Suppressor macrophage treated with lipopolysaccharide for 1 hour (primary cell): ENCODE data around the gene TRIM44.
"Not testable (repeated sequence)": the region's sequence is repeated elsewhere in the genome, so short reads cannot be mapped to it uniquely, and the experiment has no call there.

Source experiments
- DNase-seq, 3 donors: peaks; one replicate each; pipeline ENCODE4 v3.0.0-alpha.2; 2020 to 2022

The TRIM44 gene

DNA sequence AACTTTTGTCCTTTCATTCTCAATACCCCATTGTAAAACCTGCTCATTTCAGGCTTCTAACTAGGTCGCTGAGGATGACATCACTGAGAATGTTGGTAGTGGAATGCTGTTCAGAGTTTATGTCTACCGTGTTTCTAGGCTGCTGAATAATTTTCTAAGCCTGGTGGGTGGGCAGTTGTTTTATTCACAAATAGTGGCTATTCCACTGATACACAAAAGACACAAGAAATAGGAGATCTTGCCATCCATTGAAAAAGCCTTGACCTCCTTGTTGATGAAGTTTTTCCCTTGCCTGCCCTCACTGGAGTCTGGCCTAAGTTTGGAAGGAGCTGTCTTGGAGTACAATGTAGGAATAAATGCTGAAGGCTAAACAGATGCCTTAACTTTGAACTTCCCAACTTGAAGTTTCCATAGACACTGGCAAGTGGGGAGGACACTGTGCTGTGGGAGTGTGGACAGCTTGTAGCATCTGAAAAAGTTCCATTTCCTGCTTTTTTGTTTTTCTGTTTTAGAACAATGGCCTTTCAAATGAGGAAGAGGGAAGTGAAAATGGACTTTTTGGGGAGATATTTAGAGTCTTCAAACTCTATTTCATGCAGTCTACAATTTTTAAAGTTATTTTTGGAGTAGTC, 59.2 kb downstream of the TRIM44 start:
- DNase-seq: peak; percentile 28 to 61 (median 60)

DNA sequence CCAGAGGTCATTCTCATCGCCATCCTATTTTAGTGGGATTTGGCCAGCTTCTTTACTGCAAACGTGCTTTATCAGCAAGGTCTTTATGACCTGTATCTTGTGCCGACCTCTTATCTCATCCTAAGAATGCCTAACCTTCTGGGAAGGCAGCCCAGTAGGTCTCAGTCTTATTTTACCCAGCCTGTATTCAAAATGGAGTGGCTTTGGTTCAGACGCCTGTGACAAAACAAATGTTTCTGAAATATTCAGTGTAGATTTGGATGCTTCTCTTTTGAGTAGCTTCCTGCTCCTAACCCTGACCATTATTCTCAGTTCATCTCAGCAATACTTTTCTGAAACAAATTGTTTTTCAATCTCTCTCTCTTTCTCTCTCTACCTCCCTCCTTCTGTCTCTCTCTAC, 60.1 kb downstream of the TRIM44 start:
- no peak for DNase-seq

DNA sequence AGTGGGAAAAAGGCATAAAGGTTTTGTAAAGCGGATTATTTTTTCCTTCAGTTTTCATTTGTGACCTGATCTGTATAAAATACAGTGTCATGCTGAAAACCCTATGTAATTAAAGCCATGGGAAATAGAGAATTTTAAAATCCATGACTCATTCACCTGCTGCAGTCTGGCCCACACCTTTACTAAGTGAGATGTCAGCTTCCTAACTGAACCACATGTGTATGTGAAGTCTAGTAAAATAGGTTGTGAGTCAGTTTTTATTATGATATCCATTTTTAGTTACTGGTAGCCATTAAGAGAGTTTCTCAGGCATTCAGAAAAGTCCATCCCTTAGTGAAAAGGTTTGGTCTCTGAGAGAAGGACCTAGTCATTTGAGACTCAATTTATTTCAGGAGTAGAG, 60.9 kb downstream of the TRIM44 start:
- no peak for DNase-seq

DNA sequence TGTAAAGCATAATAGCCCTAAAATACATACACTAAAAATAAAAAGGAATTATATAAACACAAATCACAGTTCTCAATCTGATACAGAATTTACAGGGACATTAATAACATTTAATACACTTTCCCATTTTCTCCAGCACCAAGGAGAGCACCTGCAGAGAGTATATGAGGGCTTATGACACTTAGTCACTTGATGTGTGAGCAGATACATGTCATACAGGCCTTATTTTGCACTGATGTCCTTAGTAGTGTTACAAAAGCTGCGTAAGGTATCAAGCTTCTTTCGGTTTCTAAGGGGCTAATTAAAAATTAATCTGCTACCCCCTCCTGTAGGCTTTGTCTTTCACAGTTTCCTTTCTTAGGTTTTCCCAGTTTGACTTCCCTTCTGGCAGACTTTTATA, 61.3 kb downstream of the TRIM44 start:
- peak; percentile 24 to 41 (median 26) for DNase-seq

- DNase-seq: peak in 1 of 3 donors; percentile 10
These were observed 63.3 kb downstream of the TRIM44 start for GRCh38 chr11:35725885-35726284.

GRCh38 chr11:35727140-35727539, 64.6 kb downstream of the TRIM44 start:
- no peak for DNase-seq

DNA sequence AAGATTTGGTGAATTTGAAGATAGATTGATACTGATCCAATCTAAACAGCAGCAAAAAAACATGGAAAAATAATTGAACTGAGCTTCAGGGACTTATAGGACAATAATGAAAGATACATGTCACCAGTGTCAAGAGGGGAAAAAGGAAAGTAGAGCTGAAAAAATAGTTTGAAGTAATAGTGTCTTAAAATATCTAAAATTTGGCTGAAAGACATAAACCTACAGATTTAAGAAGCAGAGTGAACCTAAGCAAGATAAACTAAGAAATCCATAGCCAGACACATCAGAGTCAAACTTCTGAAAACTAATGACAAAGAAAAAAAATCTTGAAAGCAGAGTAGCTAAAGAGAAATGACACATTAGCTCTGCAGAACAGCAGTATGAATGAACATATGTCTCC, 67.7 kb downstream of the TRIM44 start:
- DNase-seq: no peak

DNA sequence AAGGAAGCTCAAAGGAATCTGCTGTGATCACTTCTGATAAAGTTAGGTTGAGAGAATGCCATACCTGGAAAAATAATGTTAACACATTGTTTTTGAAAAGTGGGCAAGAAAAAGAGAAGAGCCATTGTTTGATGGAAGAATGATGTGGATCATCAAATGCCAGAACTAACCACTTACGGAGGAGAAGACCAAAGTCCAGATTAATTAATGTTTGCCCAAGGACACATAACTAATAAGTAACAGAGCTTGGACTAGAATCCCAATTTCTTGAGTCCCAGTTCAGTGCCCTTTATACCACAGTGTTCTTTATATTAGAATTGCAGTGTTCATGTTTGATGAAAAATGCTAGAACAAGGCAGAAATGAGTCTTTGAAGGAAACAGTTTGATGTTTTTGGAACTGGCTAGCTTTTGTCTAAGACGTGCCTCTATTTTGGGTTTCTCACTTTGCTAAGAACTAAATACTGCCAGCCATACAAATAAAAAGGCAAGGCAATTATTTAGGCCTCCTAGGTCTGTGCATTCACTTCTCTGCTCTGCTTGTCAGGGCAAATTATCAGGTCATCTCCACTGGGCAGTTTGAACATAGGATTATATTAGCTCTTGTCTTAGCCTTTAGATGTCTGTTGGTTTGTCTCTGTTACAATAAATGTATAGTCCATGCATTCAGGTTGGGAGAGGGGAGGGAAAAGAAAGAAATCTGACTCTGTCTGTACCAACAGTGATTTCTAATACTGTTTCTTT, 72.3 kb downstream of the TRIM44 start:
- DNase-seq: no peak

DNA sequence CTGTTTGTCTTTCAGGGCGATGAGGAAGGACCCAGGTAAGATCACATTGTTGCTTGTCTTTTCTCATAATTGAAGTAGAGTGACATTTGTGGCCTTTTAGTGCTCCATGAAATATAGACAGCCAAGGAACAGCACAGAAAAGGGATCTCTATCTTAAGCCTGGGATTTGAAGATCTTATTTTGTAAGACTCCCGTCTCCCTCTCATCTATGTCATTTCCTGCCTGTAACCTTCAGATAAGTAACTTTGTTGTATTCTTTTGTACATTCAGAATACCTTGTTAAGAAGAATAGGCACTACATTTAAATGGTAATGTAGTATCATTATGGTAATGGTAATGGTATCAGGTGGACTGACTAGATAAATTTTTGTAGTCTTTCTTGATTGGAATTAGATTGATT, 72.8 kb downstream of the TRIM44 start:
- DNase-seq: no peak

GRCh38 chr11:35735903-35736302, 73.3 kb downstream of the TRIM44 start:
- no peak for DNase-seq

DNA sequence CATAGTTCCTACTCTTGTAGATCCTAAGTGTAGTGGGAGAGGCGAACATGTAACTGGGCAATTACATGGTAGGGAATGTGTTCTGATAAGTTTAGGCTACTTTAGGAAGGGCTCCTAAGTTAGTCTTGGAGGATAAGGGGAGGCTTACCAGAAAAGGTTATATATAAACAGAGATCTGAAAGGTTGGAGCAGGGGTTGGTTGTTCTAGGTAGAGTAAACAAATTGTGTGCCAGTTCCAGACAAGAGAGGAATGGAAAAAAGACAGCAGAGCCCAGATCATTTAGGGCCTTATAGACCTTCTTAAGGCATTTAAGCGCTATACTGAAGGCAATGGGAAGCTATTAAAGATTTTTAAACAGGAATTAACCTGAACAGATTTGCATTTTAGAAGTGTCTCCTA, 74.4 kb downstream of the TRIM44 start:
- DNase-seq: no peak

DNA sequence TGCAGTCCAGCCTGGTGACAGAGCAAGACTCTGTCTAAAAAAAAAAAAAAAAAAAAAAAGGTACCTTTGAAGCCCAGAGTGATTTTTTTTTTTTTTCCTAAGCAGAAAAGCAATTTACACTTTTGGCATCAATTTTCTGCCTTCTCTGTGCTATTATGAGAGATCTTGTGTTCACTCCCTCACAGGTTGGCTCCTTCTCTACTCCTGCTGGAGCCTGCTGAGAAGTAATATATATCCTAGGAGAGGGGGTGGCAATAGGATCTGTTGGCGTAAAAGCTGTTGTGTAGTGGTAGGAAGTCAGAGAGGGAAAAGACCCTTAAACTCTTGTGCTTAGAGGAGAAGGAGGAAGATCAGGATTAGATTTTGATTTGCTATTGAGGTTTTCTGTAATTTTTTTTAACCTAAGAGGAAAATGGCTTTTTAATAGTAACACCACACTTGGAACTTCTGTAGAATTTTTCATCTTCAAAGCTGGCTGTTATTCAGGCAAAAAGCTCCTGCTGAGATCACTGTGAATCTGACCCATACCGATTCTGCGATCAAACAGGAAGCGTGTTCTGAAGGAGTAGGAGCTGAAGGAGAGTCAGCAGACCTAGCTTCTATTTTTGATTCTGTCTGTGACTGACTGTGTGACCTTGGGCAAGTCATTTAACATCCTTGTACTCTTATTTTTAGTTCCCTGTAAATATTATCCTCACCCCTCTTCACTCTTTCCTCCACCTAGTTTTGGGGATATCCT, 77.7 kb downstream of the TRIM44 start:
- peak; percentile 24 to 32 (median 29) for DNase-seq

DNA sequence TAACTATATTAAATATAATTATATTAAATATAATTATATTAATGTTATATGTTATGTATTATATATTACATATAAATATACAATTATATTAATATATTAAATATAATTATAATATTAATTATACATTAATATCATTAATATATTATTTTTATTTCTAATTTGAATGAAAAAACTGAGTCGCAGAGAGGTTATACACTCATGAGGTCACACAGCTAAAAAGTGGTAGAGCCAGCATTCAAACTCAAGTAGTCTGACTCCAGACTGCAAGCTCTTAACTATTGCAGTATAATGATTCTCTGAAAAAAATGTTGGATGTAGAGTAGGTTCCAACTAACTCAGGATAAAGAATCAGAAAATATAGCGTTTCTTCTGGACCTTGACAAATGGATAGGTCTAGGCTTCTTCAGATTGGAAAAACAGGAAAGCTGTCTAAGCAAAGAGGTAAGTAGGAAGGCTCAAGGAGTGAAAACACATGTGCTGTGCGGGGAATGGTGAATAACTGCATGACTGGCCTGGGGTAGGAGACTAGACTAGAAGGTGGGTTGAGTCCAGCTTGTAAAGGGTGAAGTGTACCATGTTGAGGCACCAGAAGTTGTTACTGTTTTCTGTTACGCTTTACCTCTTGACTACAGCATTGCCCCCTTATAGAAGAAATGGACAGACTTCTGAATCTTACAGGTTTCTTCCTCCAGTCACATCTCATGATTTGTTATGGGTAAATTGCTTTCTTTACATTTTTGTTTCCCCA, 80.3 kb downstream of the TRIM44 start:
- DNase-seq: no peak

GRCh38 chr11:35746356-35747153, 84.0 kb downstream of the TRIM44 start:
- peak; percentile 6 to 41 (median 38) for DNase-seq

DNA sequence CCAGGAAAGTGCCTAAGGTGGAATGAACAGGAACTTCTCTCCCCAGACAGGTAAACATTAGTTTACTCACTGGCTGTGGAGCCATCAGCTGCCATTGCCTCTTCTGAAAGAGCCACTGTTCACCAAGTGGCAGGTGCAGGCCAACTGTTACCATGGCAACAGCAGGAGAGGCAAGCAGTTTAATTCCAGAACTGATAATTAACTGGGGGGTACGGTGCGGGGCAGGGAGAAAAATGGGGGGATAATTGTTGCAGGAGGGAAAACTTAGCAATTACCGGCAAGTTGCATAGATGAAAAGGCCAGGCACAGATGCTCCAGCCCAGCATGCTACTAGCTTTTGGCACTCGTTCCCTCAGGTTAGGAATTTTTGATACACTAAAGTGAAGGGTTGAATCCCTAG, 85.1 kb downstream of the TRIM44 start:
- DNase-seq: no peak

GRCh38 chr11:35748644-35749043, 86.1 kb downstream of the TRIM44 start:
- no peak for DNase-seq

DNA sequence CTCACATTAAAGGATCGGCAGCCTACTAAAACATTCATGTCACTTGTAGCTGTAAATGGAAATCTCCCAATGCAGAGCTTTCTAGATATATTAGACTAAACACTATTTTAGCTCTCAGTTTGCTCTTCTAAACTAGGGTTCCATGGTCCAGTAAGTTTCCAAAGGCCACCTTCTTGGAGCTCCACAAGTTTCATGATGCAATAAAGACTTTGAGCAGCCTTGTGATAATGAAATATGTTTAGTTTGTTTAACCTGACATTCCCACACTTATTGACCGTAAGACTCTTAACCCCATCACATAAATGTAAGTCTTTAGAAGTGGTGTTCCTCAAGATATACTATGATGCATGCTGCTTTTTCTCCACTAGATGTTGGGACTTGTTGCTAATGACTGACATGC, 87.7 kb downstream of the TRIM44 start:
- DNase-seq: no peak

- no peak for DNase-seq
These were observed 88.5 kb downstream of the TRIM44 start for GRCh38 chr11:35750981-35751663.

DNA sequence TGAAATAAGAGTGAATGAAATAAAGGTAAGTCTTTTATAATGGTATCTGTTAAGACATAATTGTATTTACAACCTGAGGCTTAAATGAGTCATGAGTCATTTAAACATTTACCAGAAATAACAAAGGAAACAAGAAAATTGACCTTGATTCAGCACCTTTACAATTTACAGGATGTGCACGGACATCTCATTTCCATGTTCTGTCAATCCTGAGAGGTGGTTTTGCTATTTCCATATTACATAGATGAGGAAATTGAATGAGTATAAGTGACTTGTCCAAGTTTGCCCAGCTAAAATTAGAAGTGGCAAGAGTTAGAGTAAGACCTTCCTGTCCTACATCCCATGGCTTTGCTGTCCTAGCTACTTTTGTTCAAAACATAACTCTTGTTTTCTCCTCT, 89.1 kb downstream of the TRIM44 start:
- no peak for DNase-seq

- DNase-seq: no peak
These were observed 89.5 kb downstream of the TRIM44 start for GRCh38 chr11:35752115-35752514.

- not testable (repeated sequence) for DNase-seq
These were observed 91.0 kb downstream of the TRIM44 start for GRCh38 chr11:35753573-35753972.

GRCh38 chr11:35759951-35760350, 97.4 kb downstream of the TRIM44 start:
- DNase-seq: not testable (repeated sequence)
